HK-2 (cell line): ENCODE data around the gene TTYH3.

Experiments
- DNase-seq: peaks from one replicate; pipeline ENCODE4 v3.0.0-alpha.2; 2018; ENCODE audit not compliant: unreplicated experiment

Gene TTYH3

GRCh38 chr7:2649139-2649838, 17.5 kb downstream of the TTYH3 start:
- DNase-seq: no peak

GRCh38 chr7:2649991-2650390, 18.2 kb downstream of the TTYH3 start:
- no peak for DNase-seq

- no peak for DNase-seq
Measured at GRCh38 chr7:2650451-2650850, 18.7 kb downstream of the TTYH3 start.

GRCh38 chr7:2651336-2651735, 19.6 kb downstream of the TTYH3 start:
- no peak for DNase-seq

- DNase-seq: no peak
Measured at GRCh38 chr7:2651847-2652735, 20.3 kb downstream of the TTYH3 start.

- DNase-seq: no peak
Measured at GRCh38 chr7:2652736-2653060, 20.9 kb downstream of the TTYH3 start.

- DNase-seq: no peak
Measured at GRCh38 chr7:2654059-2654458, 22.3 kb downstream of the TTYH3 start.

GRCh38 chr7:2655870-2656614, 24.3 kb downstream of the TTYH3 start:
- no peak for DNase-seq

GRCh38 chr7:2657208-2657607, 25.4 kb downstream of the TTYH3 start:
- no peak for DNase-seq

GRCh38 chr7:2657920-2658671, 26.3 kb downstream of the TTYH3 start:
- DNase-seq: no peak

GRCh38 chr7:2658941-2659340, 27.2 kb downstream of the TTYH3 start:
- DNase-seq: no peak

- no peak for DNase-seq
Measured at GRCh38 chr7:2659556-2660358, 28.0 kb downstream of the TTYH3 start.

- DNase-seq: no peak
Measured at GRCh38 chr7:2660359-2661095, 28.7 kb downstream of the TTYH3 start.

- DNase-seq: no peak
Measured at GRCh38 chr7:2661096-2661449, 29.3 kb downstream of the TTYH3 start.

- no peak for DNase-seq
Measured at GRCh38 chr7:2661602-2662272, 30.0 kb downstream of the TTYH3 start.

- no peak for DNase-seq
Measured at GRCh38 chr7:2662273-2663120, 30.7 kb downstream of the TTYH3 start.

GRCh38 chr7:2663121-2663886, 31.5 kb downstream of the TTYH3 start:
- DNase-seq: no peak

GRCh38 chr7:2663960-2664359, 32.2 kb downstream of the TTYH3 start:
- no peak for DNase-seq
